Measurements from ENCODE around the gene OR8K5. TPM values are rescaled to one million over a fixed set of nuclear protein-coding genes. Genes with fewer than 3 reads are reported as not detected.
"Not testable (repeated sequence)": the region's sequence is repeated elsewhere in the genome, so short reads cannot be mapped to it uniquely, and the experiment has no call there.

The OR8K5 gene
- total RNA-seq, 4 donors from 2014 or later = not detected

DNA sequence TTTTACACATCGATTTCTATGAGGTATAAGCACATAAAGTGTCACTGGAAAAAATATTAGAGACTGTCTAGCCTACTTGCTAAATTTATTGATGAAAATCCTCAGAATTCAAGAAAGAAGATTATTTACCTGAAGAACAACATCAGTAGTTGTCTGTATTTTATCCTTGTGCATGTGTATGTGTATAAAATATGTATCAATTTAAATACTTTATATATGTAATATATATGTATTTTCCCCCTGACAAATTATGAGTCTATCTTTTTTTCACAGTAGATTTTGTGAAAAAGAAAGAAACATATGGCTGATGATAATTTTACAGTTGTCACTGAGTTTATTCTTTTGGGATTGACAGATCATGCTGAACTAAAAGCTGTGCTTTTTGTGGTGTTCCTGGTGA lies 16.2 kb upstream of the OR8K5 start, which contains the start of gene OR5J2:
TSS of gene OR5J2 (plus strand) at position 301 of the 400 bp plus-strand sequence. CDS start at position 301, 0 bp downstream.
- intact Hi-C loops (cut with DNase I; ENCODE audit: low total_unique reads) = no loop called here
- H3K4me3 ChIP-seq (ENCODE audit: low read depth, poor library complexity, severe bottlenecking) = no peak within 1 kb of the TSS
- DNase-seq (ENCODE audit: low spot score in 2 of 2) = no peak
- 65 to 67% methylated on average over 1 of the region's 1 CpG for WGBS, 2 donors
- no peak for TF ChIP-seq CTCF (IDR thresholded peaks at IDR 0.05)
- no peak for TF ChIP-seq POLR2A (IDR thresholded peaks at IDR 0.05)

DNA sequence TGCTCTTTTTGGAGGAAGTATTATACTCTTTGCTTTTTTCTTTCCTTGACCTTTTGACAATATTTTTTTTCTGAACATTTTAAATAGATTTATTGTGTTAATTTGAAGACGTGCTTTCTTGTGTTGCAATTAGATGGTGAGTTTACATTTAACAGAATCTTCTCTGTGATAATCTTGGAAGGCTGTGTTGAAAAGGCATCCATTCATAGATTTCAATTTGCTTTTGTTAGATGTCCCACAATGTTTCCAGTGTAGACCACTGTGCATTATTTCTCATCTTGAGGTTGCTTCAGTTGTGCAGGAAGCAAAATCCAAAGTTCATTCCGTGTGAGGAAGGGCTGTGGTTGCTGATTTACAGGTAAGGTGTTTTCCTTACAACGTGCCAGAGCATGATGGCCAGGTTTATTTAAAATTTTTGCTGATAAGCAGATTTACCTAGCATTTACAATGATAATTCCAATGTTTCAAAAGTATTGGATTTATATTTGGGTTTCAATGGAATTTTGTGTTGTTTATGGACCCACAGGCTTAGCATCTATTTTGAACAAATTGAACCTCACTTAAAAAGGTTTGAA lies 12.2 kb upstream of the OR8K5 start:
- 51 to 55% methylated on average over 3 of the region's 3 CpGs for WGBS, 2 donors
- no peak overlapping the region for H3K4me3 ChIP-seq (ENCODE audit: low read depth, poor library complexity, severe bottlenecking)
- intact Hi-C loops (cut with DNase I; ENCODE audit: low total_unique reads) = no loop called here
- no peak for DNase-seq (ENCODE audit: low spot score in 2 of 2)
- TF ChIP-seq CTCF (IDR thresholded peaks at IDR 0.05) (no peak), POLR2A (IDR thresholded peaks at IDR 0.05) (no peak)

DNA sequence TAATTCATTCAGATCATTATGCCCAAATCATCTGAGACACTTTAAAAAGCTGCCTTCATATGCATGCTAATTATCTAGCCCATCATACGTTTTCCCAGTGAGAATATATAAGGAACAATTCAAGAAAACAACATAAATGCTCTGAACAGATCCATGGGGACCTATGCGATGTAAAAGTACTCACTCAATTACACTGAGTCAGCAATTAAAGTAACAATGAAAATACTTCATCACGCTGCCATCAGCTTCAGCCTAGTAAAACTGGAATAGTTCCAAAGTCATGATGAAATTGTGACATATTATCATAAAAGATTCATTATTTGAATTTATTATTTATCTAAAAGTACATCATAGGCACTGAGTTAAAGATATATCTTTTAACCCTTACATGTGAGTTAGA lies 3.7 kb upstream of the OR8K5 start:
- TF ChIP-seq CTCF (IDR thresholded peaks at IDR 0.05) (no peak), POLR2A (IDR thresholded peaks at IDR 0.05) (no peak)
- 56 to 61% methylated on average over 3 of the region's 3 CpGs for WGBS, 2 donors
- intact Hi-C loops (cut with DNase I; ENCODE audit: low total_unique reads) = no loop called here
- H3K4me3 ChIP-seq (ENCODE audit: low read depth, poor library complexity, severe bottlenecking) = no peak overlapping the region
- DNase-seq (ENCODE audit: low spot score in 2 of 2) = no peak

- intact Hi-C loops (cut with DNase I; ENCODE audit: low total_unique reads) = no loop called here
- no peak for DNase-seq (ENCODE audit: low spot score in 2 of 2)
- no peak for TF ChIP-seq CTCF (IDR thresholded peaks at IDR 0.05)
- TF ChIP-seq POLR2A (IDR thresholded peaks at IDR 0.05) = no peak
- 92 to 93% methylated on average over 15 of the region's 15 CpGs for WGBS, 2 donors
- no peak overlapping the region for H3K4me3 ChIP-seq (ENCODE audit: low read depth, poor library complexity, severe bottlenecking)
These were observed 7.8 kb downstream of the OR8K5 start for GRCh38 chr11:56152333-56152732.

DNA sequence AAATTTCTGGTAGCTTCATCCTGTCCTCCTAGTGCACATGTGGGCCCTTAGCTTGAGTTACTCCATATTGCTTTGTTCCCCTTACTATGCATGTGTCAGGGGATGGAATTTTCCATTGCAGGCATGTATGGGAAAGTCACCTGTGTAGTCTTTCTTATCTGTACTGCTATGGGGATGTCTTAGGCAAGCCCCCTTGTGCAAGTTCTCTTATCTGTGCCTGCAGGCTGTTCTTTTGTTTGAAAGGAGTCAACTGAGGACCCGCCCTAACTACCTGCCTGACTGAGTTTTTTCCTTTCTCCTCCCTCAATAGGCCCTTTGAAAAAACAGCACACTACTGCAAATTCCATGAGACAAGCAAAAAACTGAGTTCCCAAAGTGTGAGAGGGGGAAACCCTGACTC lies 8.7 kb downstream of the OR8K5 start:
- WGBS, 2 donors = 66 to 67% methylated on average over 1 of the region's 1 CpG
- intact Hi-C loops (cut with DNase I; ENCODE audit: low total_unique reads) = no loop called here
- no peak overlapping the region for H3K4me3 ChIP-seq (ENCODE audit: low read depth, poor library complexity, severe bottlenecking)
- no peak for TF ChIP-seq POLR2A (IDR thresholded peaks at IDR 0.05)
- no peak for TF ChIP-seq CTCF (IDR thresholded peaks at IDR 0.05)
- DNase-seq (ENCODE audit: low spot score in 2 of 2) = no peak

DNA sequence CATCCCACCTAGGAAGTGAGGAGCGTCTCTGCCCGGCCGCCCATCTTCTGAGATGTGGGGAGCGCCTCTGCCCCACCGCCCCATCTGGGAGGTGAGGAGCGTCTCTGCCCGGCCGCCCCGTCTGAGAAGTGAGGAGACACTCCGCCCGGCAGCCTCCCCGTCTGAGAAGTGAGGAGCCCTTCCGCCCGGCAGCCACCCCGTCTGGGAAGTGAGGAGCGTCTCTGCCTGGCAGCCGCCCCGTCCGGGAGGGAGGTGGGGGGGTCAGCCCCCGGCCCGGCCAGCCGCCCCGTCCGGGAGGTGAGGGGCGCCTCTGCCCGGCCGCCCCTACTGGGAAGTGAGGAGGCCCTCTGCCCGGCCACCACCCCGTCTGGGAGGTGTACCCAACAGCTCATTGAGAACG lies 16.4 kb downstream of the OR8K5 start:
- H3K4me3 ChIP-seq (ENCODE audit: low read depth, poor library complexity, severe bottlenecking); intact Hi-C loops (cut with DNase I; ENCODE audit: low total_unique reads); DNase-seq (ENCODE audit: low spot score in 2 of 2): not testable (repeated sequence)
- 96 to 98% methylated on average over 7 to 8 of the region's 30 CpGs for WGBS, 2 donors

Data from lower leg skin (tissue), 4 donors.